ENCODE measurements around the gene RASGRF1.

Gene RASGRF1

GRCh38 chr15:78959360-78959759 lies 131.2 kb downstream of the RASGRF1 start:
- Mint-ChIP-seq H3K4me3 (no peak overlapping the region), H3K9me3 (no peaks in the 10 kb centered on the region), H3K27me3 (no peaks in the 10 kb centered on the region), H3K27ac (no peak overlapping the region), H3K4me1 (peaks cover 2% of the 10 kb centered on the region), H3K36me3 (peaks cover 1% of the 10 kb centered on the region)
- ATAC-seq (ENCODE audit: low read depth) (no peak), DNase-seq (ENCODE audit: low spot score in 2 of 2) (no peak)

GRCh38 chr15:78957416-78958093 lies 133.0 kb downstream of the RASGRF1 start:
- ATAC-seq (ENCODE audit: low read depth) (no peak), DNase-seq (ENCODE audit: low spot score in 2 of 2) (no peak)
- Mint-ChIP-seq H3K27me3 (no peaks in the 10 kb centered on the region), H3K4me1 (peaks cover 6% of the 10 kb centered on the region), H3K27ac (no peak overlapping the region), H3K9me3 (no peaks in the 10 kb centered on the region), H3K36me3 (peaks cover 1% of the 10 kb centered on the region), H3K4me3 (no peak overlapping the region)

- no peaks in the 10 kb centered on the region for H3K27me3 Mint-ChIP-seq
- H3K4me1 Mint-ChIP-seq = peaks cover 12% of the 10 kb centered on the region
- ATAC-seq (ENCODE audit: low read depth) (no peak), DNase-seq (ENCODE audit: low spot score in 2 of 2) (no peak)
- H3K9me3 Mint-ChIP-seq = no peaks in the 10 kb centered on the region
- H3K27ac Mint-ChIP-seq = no peak overlapping the region
- peaks cover 1% of the 10 kb centered on the region for H3K36me3 Mint-ChIP-seq
- no peak overlapping the region for H3K4me3 Mint-ChIP-seq
Observed at GRCh38 chr15:78956937-78957336, 133.6 kb downstream of the RASGRF1 start.

GRCh38 chr15:78955355-78955754 lies 135.2 kb downstream of the RASGRF1 start:
- no peaks in the 10 kb centered on the region for H3K9me3 Mint-ChIP-seq
- DNase-seq (ENCODE audit: low spot score in 2 of 2) (no peak), ATAC-seq (ENCODE audit: low read depth) (no peak)
- H3K4me1 Mint-ChIP-seq = peaks cover 21% of the 10 kb centered on the region
- H3K4me3 Mint-ChIP-seq = no peak overlapping the region
- H3K27ac Mint-ChIP-seq = no peak overlapping the region
- no peaks in the 10 kb centered on the region for H3K27me3 Mint-ChIP-seq
- no peaks in the 10 kb centered on the region for H3K36me3 Mint-ChIP-seq

DNA sequence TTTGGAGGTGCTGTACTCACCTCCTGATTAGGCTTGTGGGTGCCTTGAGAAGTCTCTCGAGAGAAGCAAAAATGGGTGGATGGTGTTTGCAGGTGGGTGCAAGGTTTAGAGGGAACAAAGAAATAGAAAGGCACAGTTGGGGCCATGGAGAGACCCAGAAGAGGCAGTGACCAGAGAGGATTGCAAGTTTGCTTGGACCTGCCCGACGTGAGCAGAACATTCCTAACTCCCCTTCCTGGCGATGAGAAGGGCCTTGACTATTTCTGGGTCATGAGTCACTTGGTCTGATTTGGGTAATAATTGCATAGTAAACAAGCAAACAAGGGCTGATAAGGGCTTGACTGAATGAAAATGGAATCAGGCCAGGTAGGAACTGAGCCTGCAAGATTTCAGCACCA lies 138.7 kb downstream of the RASGRF1 start:
- Mint-ChIP-seq H3K27ac (no peak overlapping the region), H3K27me3 (no peaks in the 10 kb centered on the region), H3K4me1 (peaks cover 25% of the 10 kb centered on the region), H3K9me3 (no peaks in the 10 kb centered on the region), H3K4me3 (peak overlapping the region; percentile 22), H3K36me3 (no peaks in the 10 kb centered on the region)
- no peak for DNase-seq (ENCODE audit: low spot score in 2 of 2)
- ATAC-seq (ENCODE audit: low read depth) = no peak

GRCh38 chr15:78950902-78951840 lies 139.4 kb downstream of the RASGRF1 start:
- ATAC-seq (ENCODE audit: low read depth) (peak; percentile 94), DNase-seq (ENCODE audit: low spot score in 2 of 2) (peak in 1 of 2 donors; percentile 33)
- Mint-ChIP-seq H3K27ac (no peak overlapping the region), H3K27me3 (no peaks in the 10 kb centered on the region), H3K4me1 (peaks cover 27% of the 10 kb centered on the region), H3K36me3 (no peaks in the 10 kb centered on the region), H3K4me3 (peak overlapping the region; percentile 22), H3K9me3 (no peaks in the 10 kb centered on the region)

DNA sequence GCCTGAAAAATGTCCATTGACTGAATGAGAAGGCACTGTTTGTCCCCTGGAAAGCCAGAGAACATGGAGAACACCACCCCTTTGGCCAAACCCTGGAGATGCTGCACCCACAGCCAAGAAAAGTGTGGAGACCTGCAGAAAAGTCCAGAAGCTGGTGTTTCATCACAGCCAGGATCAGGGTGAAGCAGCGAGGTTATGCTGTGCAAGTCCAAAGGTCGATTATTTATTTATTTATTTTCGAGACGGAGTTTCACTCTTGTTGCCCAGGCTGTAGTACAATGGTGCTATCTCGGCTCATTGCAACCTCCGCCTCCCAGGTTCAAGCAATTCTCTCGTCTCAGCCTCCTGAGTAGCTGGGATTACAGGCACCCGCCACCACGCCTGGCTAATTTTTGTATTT lies 140.2 kb downstream of the RASGRF1 start:
- Mint-ChIP-seq H3K36me3 (no peaks in the 10 kb centered on the region), H3K4me3 (no peak overlapping the region), H3K27ac (no peak overlapping the region), H3K4me1 (peaks cover 35% of the 10 kb centered on the region), H3K9me3 (no peaks in the 10 kb centered on the region), H3K27me3 (no peaks in the 10 kb centered on the region)
- ATAC-seq (ENCODE audit: low read depth) = no peak
- DNase-seq (ENCODE audit: low spot score in 2 of 2) = no peak

- Mint-ChIP-seq H3K4me1 (peaks cover 36% of the 10 kb centered on the region), H3K36me3 (no peaks in the 10 kb centered on the region), H3K27me3 (no peaks in the 10 kb centered on the region), H3K4me3 (no peak overlapping the region), H3K27ac (no peak overlapping the region), H3K9me3 (no peaks in the 10 kb centered on the region)
- DNase-seq (ENCODE audit: low spot score in 2 of 2) (no peak), ATAC-seq (ENCODE audit: low read depth) (no peak)
Observed at GRCh38 chr15:78949461-78949860, 141.1 kb downstream of the RASGRF1 start.

GRCh38 chr15:78947506-78947905 lies 143.1 kb downstream of the RASGRF1 start:
- Mint-ChIP-seq H3K27me3 (no peaks in the 10 kb centered on the region), H3K27ac (no peak overlapping the region), H3K4me1 (peaks cover 37% of the 10 kb centered on the region), H3K4me3 (no peak overlapping the region), H3K9me3 (no peaks in the 10 kb centered on the region), H3K36me3 (no peaks in the 10 kb centered on the region)
- DNase-seq (ENCODE audit: low spot score in 2 of 2) (no peak), ATAC-seq (ENCODE audit: low read depth) (no peak)

GRCh38 chr15:78946493-78946892 lies 144.1 kb downstream of the RASGRF1 start:
- Mint-ChIP-seq H3K27ac (peak overlapping the region; percentile 95), H3K27me3 (no peaks in the 10 kb centered on the region), H3K4me1 (peaks cover 30% of the 10 kb centered on the region), H3K9me3 (peaks cover 1% of the 10 kb centered on the region), H3K4me3 (no peak overlapping the region), H3K36me3 (no peaks in the 10 kb centered on the region)
- ATAC-seq (ENCODE audit: low read depth) (no peak), DNase-seq (ENCODE audit: low spot score in 2 of 2) (no peak)

GRCh38 chr15:78944669-78945407 lies 145.7 kb downstream of the RASGRF1 start, which contains the start of gene CTSH:
CTSH (minus strand) TSS chr15:78945046; CDS start chr15:78944981, 65 bp downstream.
- H3K4me1 Mint-ChIP-seq = peaks cover 24% of the 10 kb centered on the region
- peak; percentile 81 for ATAC-seq (ENCODE audit: low read depth)
- no peaks in the 10 kb centered on the region for H3K27me3 Mint-ChIP-seq
- no peaks in the 10 kb centered on the region for H3K36me3 Mint-ChIP-seq
- peak within 1 kb of the TSS; percentile 98 for H3K4me3 Mint-ChIP-seq
- H3K27ac Mint-ChIP-seq = peak within 1 kb of the TSS; percentile 95
- peaks cover 1% of the 10 kb centered on the region for H3K9me3 Mint-ChIP-seq
- DNase-seq (ENCODE audit: low spot score in 2 of 2) = peak; percentile 78 to 82

GRCh38 chr15:78944202-78944625 lies 146.4 kb downstream of the RASGRF1 start:
- H3K4me1 Mint-ChIP-seq = peaks cover 25% of the 10 kb centered on the region
- no peaks in the 10 kb centered on the region for H3K36me3 Mint-ChIP-seq
- H3K27me3 Mint-ChIP-seq = no peaks in the 10 kb centered on the region
- ATAC-seq (ENCODE audit: low read depth) = peak; percentile 28
- H3K4me3 Mint-ChIP-seq = peak overlapping the region; percentile 98
- DNase-seq (ENCODE audit: low spot score in 2 of 2) = peak in 1 of 2 donors; percentile 43
- H3K9me3 Mint-ChIP-seq = peaks cover 1% of the 10 kb centered on the region
- peak overlapping the region; percentile 95 for H3K27ac Mint-ChIP-seq

- ATAC-seq (ENCODE audit: low read depth) (no peak), DNase-seq (ENCODE audit: low spot score in 2 of 2) (no peak)
- Mint-ChIP-seq H3K27me3 (no peaks in the 10 kb centered on the region), H3K4me3 (peak overlapping the region; percentile 98), H3K27ac (peak overlapping the region; percentile 95), H3K4me1 (peaks cover 26% of the 10 kb centered on the region), H3K36me3 (peaks cover under 1% of the 10 kb centered on the region), H3K9me3 (peaks cover 1% of the 10 kb centered on the region)
Observed at GRCh38 chr15:78943692-78944091, 146.9 kb downstream of the RASGRF1 start.

DNA sequence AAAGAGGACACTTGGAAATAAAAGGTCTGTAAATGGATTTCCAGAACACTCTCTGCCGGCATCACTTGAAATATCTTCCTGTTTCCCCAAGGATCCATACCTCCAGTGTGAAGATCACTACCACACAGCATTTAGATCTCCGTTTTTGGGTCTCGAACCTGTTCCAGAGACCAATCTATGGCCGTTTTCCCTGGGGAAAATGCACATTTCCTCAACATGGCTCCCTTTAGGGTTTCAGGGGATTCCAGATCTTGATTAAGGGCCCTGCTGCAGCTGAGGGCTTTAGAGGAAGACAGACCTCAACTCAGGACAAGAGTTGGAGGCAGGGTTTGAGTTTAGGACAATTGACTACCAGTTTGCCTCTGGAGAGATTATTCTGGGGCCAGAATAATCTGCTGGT lies 147.8 kb downstream of the RASGRF1 start:
- peaks cover 34% of the 10 kb centered on the region for H3K4me1 Mint-ChIP-seq
- H3K9me3 Mint-ChIP-seq = peaks cover 1% of the 10 kb centered on the region
- H3K36me3 Mint-ChIP-seq = peaks cover 5% of the 10 kb centered on the region
- H3K27ac Mint-ChIP-seq = peak overlapping the region; percentile 95
- no peaks in the 10 kb centered on the region for H3K27me3 Mint-ChIP-seq
- DNase-seq (ENCODE audit: low spot score in 2 of 2) (no peak), ATAC-seq (ENCODE audit: low read depth) (no peak)
- peak overlapping the region; percentile 98 for H3K4me3 Mint-ChIP-seq
